ENCODE data around the gene PCOLCE2. TPM values are rescaled to one million over a fixed set of nuclear protein-coding genes. Genes with fewer than 3 reads are reported as not detected.

PCOLCE2 gene
- total RNA-seq, 1 experiment from 2014 or later = 14.6 TPM

DNA sequence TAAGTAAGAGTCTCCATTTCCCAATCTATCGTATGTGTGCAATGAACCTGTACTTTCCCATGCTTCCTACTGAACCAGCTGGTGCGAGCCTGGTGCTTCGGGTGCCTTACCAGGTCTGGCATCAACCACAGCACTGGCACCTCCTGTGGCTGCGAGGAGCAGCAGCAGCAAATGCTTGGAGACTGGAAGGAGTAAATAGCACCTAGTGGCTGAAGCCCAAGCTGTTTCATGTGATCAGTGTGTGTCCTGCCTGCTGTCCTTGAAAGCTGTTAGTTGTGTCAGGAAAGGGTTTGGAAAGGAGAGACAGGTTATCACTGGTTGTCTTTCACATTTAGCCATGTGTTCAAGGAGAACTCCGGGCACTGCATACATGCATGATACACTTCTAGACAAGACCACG is 31.8 kb downstream of the PCOLCE2 start:
- ChIA-PET CTCF (interaction anchor here (0.7 kb wide), 1 partner anchor 101 kb away, joined by 7 read pairs; no protein-coding TSS in a partner anchor), POLR2A (interaction anchor here (0.7 kb wide), 1 partner anchor 448 kb away, joined by 11 read pairs; no protein-coding TSS in a partner anchor)
- Histone ChIP-seq H3K27ac (ENCODE audit: low read length) (no peak overlapping the region), H3K27me3 (ENCODE audit: control insufficient read depth, insufficient read depth, low read length) (no peaks in the 10 kb centered on the region), H3K36me3 (ENCODE audit: control insufficient read depth, insufficient read depth, low read length) (no peaks in the 10 kb centered on the region), H3K4me3 (ENCODE audit: low read depth in 2 of 2, low read length in 2 of 2) (no peak overlapping the region), H3K4me1 (ENCODE audit: control insufficient read depth, insufficient read depth, low read length) (peaks cover 9% of the 10 kb centered on the region), H3K9me3 (ENCODE audit: control insufficient read depth, insufficient read depth, low read depth, low read length) (no peaks in the 10 kb centered on the region)
- peak; percentile 91 for ATAC-seq
- in situ Hi-C loops (cut with HindIII; ENCODE audit: low pct_unique_long_range_greater_than_20kb, low sequenced_read_pairs) (no loop called here), intact Hi-C loops (cut with micrococcal nuclease; ENCODE audit: unreplicated experiment) (no loop called here)
- TF ChIP-seq, protein P1, sequence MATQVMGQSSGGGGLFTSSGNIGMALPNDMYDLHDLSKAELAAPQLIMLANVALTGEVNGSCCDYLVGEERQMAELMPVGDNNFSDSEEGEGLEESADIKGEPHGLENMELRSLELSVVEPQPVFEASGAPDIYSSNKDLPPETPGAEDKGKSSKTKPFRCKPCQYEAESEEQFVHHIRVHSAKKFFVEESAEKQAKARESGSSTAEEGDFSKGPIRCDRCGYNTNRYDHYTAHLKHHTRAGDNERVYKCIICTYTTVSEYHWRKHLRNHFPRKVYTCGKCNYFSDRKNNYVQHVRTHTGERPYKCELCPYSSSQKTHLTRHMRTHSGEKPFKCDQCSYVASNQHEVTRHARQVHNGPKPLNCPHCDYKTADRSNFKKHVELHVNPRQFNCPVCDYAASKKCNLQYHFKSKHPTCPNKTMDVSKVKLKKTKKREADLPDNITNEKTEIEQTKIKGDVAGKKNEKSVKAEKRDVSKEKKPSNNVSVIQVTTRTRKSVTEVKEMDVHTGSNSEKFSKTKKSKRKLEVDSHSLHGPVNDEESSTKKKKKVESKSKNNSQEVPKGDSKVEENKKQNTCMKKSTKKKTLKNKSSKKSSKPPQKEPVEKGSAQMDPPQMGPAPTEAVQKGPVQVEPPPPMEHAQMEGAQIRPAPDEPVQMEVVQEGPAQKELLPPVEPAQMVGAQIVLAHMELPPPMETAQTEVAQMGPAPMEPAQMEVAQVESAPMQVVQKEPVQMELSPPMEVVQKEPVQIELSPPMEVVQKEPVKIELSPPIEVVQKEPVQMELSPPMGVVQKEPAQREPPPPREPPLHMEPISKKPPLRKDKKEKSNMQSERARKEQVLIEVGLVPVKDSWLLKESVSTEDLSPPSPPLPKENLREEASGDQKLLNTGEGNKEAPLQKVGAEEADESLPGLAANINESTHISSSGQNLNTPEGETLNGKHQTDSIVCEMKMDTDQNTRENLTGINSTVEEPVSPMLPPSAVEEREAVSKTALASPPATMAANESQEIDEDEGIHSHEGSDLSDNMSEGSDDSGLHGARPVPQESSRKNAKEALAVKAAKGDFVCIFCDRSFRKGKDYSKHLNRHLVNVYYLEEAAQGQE (IDR thresholded peaks at IDR 0.05; ENCODE audit: insufficient read depth in 1 of 2, low read depth in 2 of 2, low read length in 1 of 2) = no peak
- TF ChIP-seq, protein P2, sequence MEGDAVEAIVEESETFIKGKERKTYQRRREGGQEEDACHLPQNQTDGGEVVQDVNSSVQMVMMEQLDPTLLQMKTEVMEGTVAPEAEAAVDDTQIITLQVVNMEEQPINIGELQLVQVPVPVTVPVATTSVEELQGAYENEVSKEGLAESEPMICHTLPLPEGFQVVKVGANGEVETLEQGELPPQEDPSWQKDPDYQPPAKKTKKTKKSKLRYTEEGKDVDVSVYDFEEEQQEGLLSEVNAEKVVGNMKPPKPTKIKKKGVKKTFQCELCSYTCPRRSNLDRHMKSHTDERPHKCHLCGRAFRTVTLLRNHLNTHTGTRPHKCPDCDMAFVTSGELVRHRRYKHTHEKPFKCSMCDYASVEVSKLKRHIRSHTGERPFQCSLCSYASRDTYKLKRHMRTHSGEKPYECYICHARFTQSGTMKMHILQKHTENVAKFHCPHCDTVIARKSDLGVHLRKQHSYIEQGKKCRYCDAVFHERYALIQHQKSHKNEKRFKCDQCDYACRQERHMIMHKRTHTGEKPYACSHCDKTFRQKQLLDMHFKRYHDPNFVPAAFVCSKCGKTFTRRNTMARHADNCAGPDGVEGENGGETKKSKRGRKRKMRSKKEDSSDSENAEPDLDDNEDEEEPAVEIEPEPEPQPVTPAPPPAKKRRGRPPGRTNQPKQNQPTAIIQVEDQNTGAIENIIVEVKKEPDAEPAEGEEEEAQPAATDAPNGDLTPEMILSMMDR (IDR thresholded peaks at IDR 0.05) = peak; percentile 59
- TF ChIP-seq SIN3A (IDR thresholded peaks at IDR 0.05; ENCODE audit: borderline replicate concordance, insufficient read depth, low read depth, low read length) (no peak), TCF7L2 (IDR thresholded peaks at IDR 0.05; ENCODE audit: low read depth, low read length) (no peak)
- DNase-seq (ENCODE audit: low read depth, low spot score) = no peak
- BruUV-seq (replicated peaks) = no TSS peak

DNA sequence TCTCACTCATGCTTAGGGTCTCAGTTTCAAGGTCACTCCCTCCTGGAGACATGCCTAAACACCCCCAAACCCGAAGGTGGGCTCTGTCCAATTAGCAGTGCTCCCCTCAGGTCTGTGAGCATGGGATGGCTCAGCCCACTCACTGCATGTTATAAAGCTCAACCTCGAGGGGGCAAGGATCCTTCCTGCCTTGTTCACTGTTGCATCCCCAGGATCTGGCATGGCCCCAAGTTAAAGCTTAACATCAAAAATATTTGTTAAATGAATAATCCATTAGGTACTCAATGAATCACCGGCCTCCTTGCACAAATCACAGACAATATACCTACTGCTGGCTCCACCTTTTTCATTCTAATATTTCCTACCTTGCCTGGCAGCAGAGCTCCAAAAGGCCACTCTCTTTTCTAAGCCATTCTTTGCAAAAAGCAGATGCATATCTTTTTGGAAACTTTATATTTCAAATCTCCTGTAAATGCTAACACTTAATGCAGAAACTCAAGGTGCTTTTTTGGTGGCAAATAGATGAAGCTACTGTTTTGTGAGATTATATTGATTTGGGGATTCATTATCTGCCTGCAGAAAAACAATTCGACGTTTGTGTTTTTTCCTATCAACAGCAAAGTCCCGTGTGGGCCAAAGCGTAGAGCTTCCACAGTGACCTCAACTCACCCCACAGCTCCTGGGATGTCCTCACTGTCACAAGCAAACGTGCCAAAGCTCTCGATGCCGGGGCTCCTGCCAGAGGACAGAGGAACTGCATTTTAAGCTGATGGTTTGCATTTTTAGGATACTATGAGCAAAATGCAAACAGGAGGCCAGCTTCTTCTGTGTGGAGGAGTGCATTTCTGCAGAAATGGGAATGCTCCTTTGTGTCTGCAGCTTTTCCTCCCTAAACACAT is 35.4 kb downstream of the PCOLCE2 start:
- intact Hi-C loops (cut with micrococcal nuclease; ENCODE audit: unreplicated experiment) = no loop called here
- POLR2A ChIA-PET = no interaction called here
- H3K9me3 ChIP-seq (ENCODE audit: control insufficient read depth, insufficient read depth, low read depth, low read length) = no peaks in the 10 kb centered on the region
- no peaks in the 10 kb centered on the region for H3K36me3 ChIP-seq (ENCODE audit: control insufficient read depth, insufficient read depth, low read length)
- H3K27me3 ChIP-seq (ENCODE audit: control insufficient read depth, insufficient read depth, low read length) = no peaks in the 10 kb centered on the region
- peaks cover 9% of the 10 kb centered on the region for H3K4me1 ChIP-seq (ENCODE audit: control insufficient read depth, insufficient read depth, low read length)
- TF ChIP-seq, protein P2 (IDR thresholded peaks at IDR 0.05) = no peak
- TF ChIP-seq POLR2AphosphoS5 (IDR thresholded peaks at IDR 0.05; ENCODE audit: low read depth, low read length) (no peak), TCF7L2 (IDR thresholded peaks at IDR 0.05; ENCODE audit: low read depth, low read length) (no peak), SIN3A (IDR thresholded peaks at IDR 0.05; ENCODE audit: borderline replicate concordance, insufficient read depth, low read depth, low read length) (no peak)
- TF ChIP-seq, protein P1 (IDR thresholded peaks at IDR 0.05; ENCODE audit: insufficient read depth in 1 of 2, low read depth in 2 of 2, low read length in 1 of 2) = no peak
- CTCF ChIA-PET = no interaction called here
- BruUV-seq (replicated peaks) = no TSS peak
- H3K4me3 ChIP-seq (ENCODE audit: low read depth in 2 of 2, low read length in 2 of 2) = no peak overlapping the region
- no peak for DNase-seq (ENCODE audit: low read depth, low spot score)
- in situ Hi-C loops (cut with HindIII; ENCODE audit: low pct_unique_long_range_greater_than_20kb, low sequenced_read_pairs) = no loop called here
- peak; percentile 46 for ATAC-seq
- H3K27ac ChIP-seq (ENCODE audit: low read length) = no peak overlapping the region
